ENCODE data around the gene HOXD9. TPM values are rescaled to one million over a fixed set of nuclear protein-coding genes. Genes with fewer than 3 reads are reported as not detected.
A peak's percentile ranks its signal among the peaks of the same experiment; 100 is the strongest.

The HOXD9 gene
- total RNA-seq, 1 donor from 2014 or later: 23.8 TPM

- no peak for DNase-seq (ENCODE audit: low read depth in 2 of 2)
Measured at GRCh38 chr2:176098366-176099158, 24.0 kb upstream of the HOXD9 start.

- DNase-seq (ENCODE audit: low read depth in 2 of 2): no peak
Measured at GRCh38 chr2:176099159-176099727, 23.3 kb upstream of the HOXD9 start.

- DNase-seq (ENCODE audit: low read depth in 2 of 2): no peak
Measured at GRCh38 chr2:176099728-176100546, 22.6 kb upstream of the HOXD9 start, which contains the start of gene HOXD12. Gene HOXD12 (plus strand): TSS chr2:176099795. CDS start chr2:176099802, 7 bp downstream.

- DNase-seq (ENCODE audit: low read depth in 2 of 2): no peak
Measured at GRCh38 chr2:176100547-176101140, 21.9 kb upstream of the HOXD9 start.

GRCh38 chr2:176101216-176101830 lies 21.2 kb upstream of the HOXD9 start:
- DNase-seq (ENCODE audit: low read depth in 2 of 2): no peak

- DNase-seq (ENCODE audit: low read depth in 2 of 2): no peak
Measured at GRCh38 chr2:176101842-176102241, 20.7 kb upstream of the HOXD9 start.

GRCh38 chr2:176102309-176102866 lies 20.1 kb upstream of the HOXD9 start:
- no peak for DNase-seq (ENCODE audit: low read depth in 2 of 2)

GRCh38 chr2:176103194-176103593 lies 19.3 kb upstream of the HOXD9 start:
- no peak for DNase-seq (ENCODE audit: low read depth in 2 of 2)

GRCh38 chr2:176103742-176104315 lies 18.7 kb upstream of the HOXD9 start:
- no peak for DNase-seq (ENCODE audit: low read depth in 2 of 2)

- DNase-seq (ENCODE audit: low read depth in 2 of 2): no peak
Measured at GRCh38 chr2:176104316-176105077, 18.0 kb upstream of the HOXD9 start.

- no peak for DNase-seq (ENCODE audit: low read depth in 2 of 2)
Measured at GRCh38 chr2:176105078-176105729, 17.3 kb upstream of the HOXD9 start.

- DNase-seq (ENCODE audit: low read depth in 2 of 2): no peak
Measured at GRCh38 chr2:176105730-176106580, 16.6 kb upstream of the HOXD9 start.

GRCh38 chr2:176106581-176107539 lies 15.7 kb upstream of the HOXD9 start, which contains the start of gene HOXD11:
Gene HOXD11 (plus strand): TSS chr2:176107280. CDS start chr2:176107356, 76 bp downstream.
- DNase-seq (ENCODE audit: low read depth in 2 of 2): peak in 1 of 2 donors; percentile 66

GRCh38 chr2:176107731-176108181 lies 14.8 kb upstream of the HOXD9 start:
- no peak for DNase-seq (ENCODE audit: low read depth in 2 of 2)

- no peak for DNase-seq (ENCODE audit: low read depth in 2 of 2)
Measured at GRCh38 chr2:176109192-176109901, 13.2 kb upstream of the HOXD9 start.

- no peak for DNase-seq (ENCODE audit: low read depth in 2 of 2)
Measured at GRCh38 chr2:176109946-176110345, 12.6 kb upstream of the HOXD9 start.
